Tibial nerve (tissue), 4 donors: ENCODE data around the gene AKR1C4. TPM values are rescaled to one million over a fixed set of nuclear protein-coding genes. Genes with fewer than 3 reads are reported as not detected.
"Not testable (repeated sequence)": the region's sequence is repeated elsewhere in the genome, so short reads cannot be mapped to it uniquely, and the experiment has no call there.

Source experiments
- DNase-seq, 2 donors: peaks; one replicate each; pipeline ENCODE4 v3.0.0-alpha.2; 2019; ENCODE audit warnings: low spot score in 2 of 2
- H3K27ac ChIP-seq, 4 donors: fragments of 200-600 bp; sonication (generic) in 3 of 4; one replicate each; pipeline ENCODE4 v1.5.1; 2017 to 2019; ENCODE audit warnings: mild to moderate bottlenecking in 1 of 4
- H3K27me3 ChIP-seq, 2 donors: fragments of 200-600 bp; sonication (generic) in 1 of 2; one replicate each; pipeline versions ENCODE4 v1.5.1 to v1.6.0; 2017 to 2019
- H3K36me3 ChIP-seq, 3 donors: fragments of 200-600 bp; sonication (generic); one replicate each; pipeline ENCODE4 v1.5.1; 2018 to 2019
- H3K4me1 ChIP-seq, 4 donors: fragments of 200-600 bp; sonication (generic) in 3 of 4; one replicate each; pipeline ENCODE4 v1.5.1; 2017 to 2019
- H3K4me3 ChIP-seq, 4 donors: fragments of 200-600 bp; sonication (generic) in 3 of 4; one replicate each; pipeline ENCODE4 v1.5.1; 2017 to 2019; ENCODE audit warnings: mild to moderate bottlenecking in 1 of 4, moderate library complexity in 1 of 4
- H3K9me3 ChIP-seq, 4 donors: fragments of 200-600 bp; sonication (generic) in 3 of 4; one replicate each; pipeline ENCODE4 v1.5.1; 2017 to 2019
- CTCF ChIP-seq, 5 experiments: fragments of 200-600 bp in 3 of 5; fragments of 450-650 bp in 2 of 5; sonication (generic) in 3 of 5; IDR thresholded peaks; one replicate each; pipeline ENCODE4 v1.5.1; 2016 to 2019; ENCODE audit warnings: antibody characterized with exemption in 5 of 5, mild to moderate bottlenecking in 3 of 5, moderate library complexity in 2 of 5
- EP300 ChIP-seq, 2 donors: sonication (generic); formaldehyde crosslinking; IDR thresholded peaks; one replicate each; pipeline ENCODE4 v1.6.1; 2017; ENCODE audit warnings: antibody characterized with exemption in 2 of 2, mild to moderate bottlenecking in 1 of 2
- POLR2A ChIP-seq, 2 donors: fragments of 450-650 bp; IDR thresholded peaks; one replicate each; pipeline ENCODE4 v1.6.1; 2017; ENCODE audit warnings: antibody characterized with exemption in 2 of 2, mild to moderate bottlenecking in 2 of 2, moderate library complexity in 2 of 2
- WGBS, 2 donors: methylation state at CpG; one replicate each; pipeline ENCODE4 v1.1.5; 2018; 5-methylcytosine and 5-hydroxymethylcytosine counted together
- total RNA-seq, 4 donors: library from RNA; depleted of rRNA; stranded (reverse); fragments of >200 nt; gene quantifications; one replicate each; pipeline ENCODE4 v1.1.0, GENCODE V29; 2016

Gene AKR1C4
- total RNA-seq, 4 donors from 2014 or later = not detected

GRCh38 chr10:5219262-5219661 lies 22.6 kb downstream of the AKR1C4 start:
- 36 to 40% methylated on average over 3 of the region's 3 CpGs for WGBS, 2 donors
- Histone ChIP-seq H3K9me3 (peaks cover 0 to 14% (median 0%) of the 10 kb centered on the region in 4 donors), H3K4me1 (no peaks in the 10 kb centered on the region), H3K36me3 (no peaks in the 10 kb centered on the region), H3K27me3 (no peaks in the 10 kb centered on the region), H3K4me3 (no peak overlapping the region), H3K27ac (no peak overlapping the region)
- no peak for DNase-seq
- TF ChIP-seq POLR2A (IDR thresholded peaks at IDR 0.05) (no peak), CTCF (IDR thresholded peaks at IDR 0.05) (no peak), EP300 (IDR thresholded peaks at IDR 0.05) (no peak)

GRCh38 chr10:5222942-5223341 lies 26.3 kb downstream of the AKR1C4 start:
- H3K4me1 ChIP-seq, DNase-seq, H3K4me3 ChIP-seq, H3K27me3 ChIP-seq, H3K27ac ChIP-seq, H3K36me3 ChIP-seq: not testable (repeated sequence)
- 72 to 80% methylated on average over 6 to 7 of the region's 7 CpGs for WGBS, 2 donors
- H3K9me3 ChIP-seq = peaks cover 0 to 21% (median 0%) of the 10 kb centered on the region in 4 donors

- Histone ChIP-seq H3K4me3 (no peak overlapping the region), H3K9me3 (peaks cover 0 to 10% (median 0%) of the 10 kb centered on the region in 4 donors), H3K27me3 (no peaks in the 10 kb centered on the region), H3K36me3 (no peaks in the 10 kb centered on the region), H3K4me1 (no peaks in the 10 kb centered on the region), H3K27ac (no peak overlapping the region)
- 85% methylated on average over 8 of the region's 8 CpGs for WGBS, 2 donors
- TF ChIP-seq POLR2A (IDR thresholded peaks at IDR 0.05) (no peak), EP300 (IDR thresholded peaks at IDR 0.05) (no peak), CTCF (IDR thresholded peaks at IDR 0.05) (no peak)
- DNase-seq = no peak
Measured at GRCh38 chr10:5229019-5229418, 32.4 kb downstream of the AKR1C4 start.

- TF ChIP-seq POLR2A (IDR thresholded peaks at IDR 0.05) (no peak), EP300 (IDR thresholded peaks at IDR 0.05) (no peak), CTCF (IDR thresholded peaks at IDR 0.05) (no peak)
- Histone ChIP-seq H3K9me3 (peaks cover 0 to 14% (median 0%) of the 10 kb centered on the region in 4 donors), H3K4me3 (no peak overlapping the region), H3K27me3 (no peaks in the 10 kb centered on the region), H3K27ac (no peak overlapping the region), H3K4me1 (no peaks in the 10 kb centered on the region), H3K36me3 (no peaks in the 10 kb centered on the region)
- WGBS, 2 donors = 69 to 79% methylated on average over 2 of the region's 2 CpGs
- DNase-seq = no peak
Measured at GRCh38 chr10:5233324-5233723, 36.7 kb downstream of the AKR1C4 start.

- no peaks in the 10 kb centered on the region for H3K36me3 ChIP-seq
- no peaks in the 10 kb centered on the region for H3K27me3 ChIP-seq
- no peak overlapping the region for H3K4me3 ChIP-seq
- peak in 1 of 2 donors; percentile 70 for TF ChIP-seq EP300 (IDR thresholded peaks at IDR 0.05)
- no peak for TF ChIP-seq CTCF (IDR thresholded peaks at IDR 0.05)
- WGBS, 2 donors = 73 to 74% methylated on average over 6 of the region's 6 CpGs
- no peak overlapping the region for H3K27ac ChIP-seq
- peak in 1 of 2 donors; percentile 51 for DNase-seq
- H3K4me1 ChIP-seq = no peaks in the 10 kb centered on the region
- peaks cover 0 to 14% (median 0%) of the 10 kb centered on the region in 4 donors for H3K9me3 ChIP-seq
Measured at GRCh38 chr10:5234106-5234860, 37.6 kb downstream of the AKR1C4 start.

GRCh38 chr10:5237541-5237940 lies 40.9 kb downstream of the AKR1C4 start:
- WGBS, 2 donors = 53 to 61% methylated on average over 2 of the region's 2 CpGs

More at GRCh38 chr10:5237541-5237940, 40.9 kb downstream of the AKR1C4 start:
- H3K36me3 ChIP-seq, H3K4me1 ChIP-seq, H3K4me3 ChIP-seq, H3K27ac ChIP-seq, H3K27me3 ChIP-seq, DNase-seq: not testable (repeated sequence)
- H3K9me3 ChIP-seq = peaks cover 0 to 14% (median 0%) of the 10 kb centered on the region in 4 donors
